DMS153 (cell line): ENCODE data around the gene PSMB9.

ENCODE experiments used
- DNase-seq: peaks from one replicate; lab custom pipeline; 2025; lab: John Stamatoyannopoulos, UW

PSMB9 gene

DNA sequence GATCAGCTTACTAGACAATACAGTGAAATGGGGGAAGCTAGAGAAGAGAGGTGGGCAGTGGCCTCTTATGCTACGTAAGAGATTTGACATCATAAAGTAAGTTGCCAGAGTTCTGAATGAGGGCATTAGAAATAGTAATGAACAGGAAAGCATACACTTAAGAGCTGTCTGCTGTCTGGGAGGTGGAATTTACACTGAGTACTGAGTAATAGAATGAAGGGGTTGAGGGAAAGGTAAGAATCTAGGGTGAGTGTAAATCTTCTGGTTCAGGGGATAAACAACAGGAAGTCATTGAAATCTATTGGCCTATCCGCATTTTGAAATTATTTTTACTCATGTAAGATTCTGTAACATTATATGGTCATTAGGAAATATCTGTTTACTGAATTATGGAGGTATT is 51.1 kb downstream of the PSMB9 start:
- DNase-seq = no peak

DNA sequence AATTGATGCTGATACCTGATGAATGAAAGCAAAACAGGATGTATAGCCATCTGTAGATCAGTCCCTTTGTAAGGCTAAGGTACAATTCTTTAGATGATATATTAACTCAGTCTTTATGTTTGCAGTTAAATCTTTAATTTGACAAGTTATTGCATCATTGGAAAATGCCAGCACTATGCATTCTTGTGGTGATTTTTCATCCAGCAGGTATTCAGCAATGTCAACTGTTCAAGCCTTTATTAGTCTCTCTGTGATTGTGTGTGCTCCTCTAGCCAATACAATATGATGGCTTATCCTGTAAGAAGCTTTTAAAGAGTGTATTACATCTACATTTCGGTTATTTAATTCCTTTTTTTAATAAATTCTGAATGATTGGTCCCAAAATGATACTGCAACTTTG is 52.5 kb downstream of the PSMB9 start:
- no peak for DNase-seq

DNA sequence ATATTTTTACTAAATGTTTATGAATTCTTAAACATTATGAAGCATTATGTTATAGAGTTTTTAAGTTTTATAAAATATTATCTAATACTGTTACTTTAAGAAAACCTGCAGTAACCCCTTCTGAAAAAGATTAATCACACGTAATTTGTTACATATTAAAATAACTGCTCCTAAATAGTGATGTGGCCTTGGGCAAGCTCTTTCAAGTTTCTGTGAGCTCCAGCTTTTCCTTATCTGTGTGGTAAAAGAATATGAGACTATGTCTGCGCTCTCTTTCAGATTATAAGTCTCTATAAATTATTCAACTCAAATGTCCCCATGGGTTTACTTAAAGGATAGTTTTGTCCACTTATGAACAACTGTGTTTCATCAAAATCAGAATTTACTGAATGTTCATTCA is 54.9 kb downstream of the PSMB9 start:
- no peak for DNase-seq
